ENCODE measurements around the gene CRADD. TPM values are rescaled to one million over a fixed set of nuclear protein-coding genes. Genes with fewer than 3 reads are reported as not detected.

CRADD gene
- total RNA-seq, 2 donors from 2014 or later, result 27.2 to 75.2 TPM

DNA sequence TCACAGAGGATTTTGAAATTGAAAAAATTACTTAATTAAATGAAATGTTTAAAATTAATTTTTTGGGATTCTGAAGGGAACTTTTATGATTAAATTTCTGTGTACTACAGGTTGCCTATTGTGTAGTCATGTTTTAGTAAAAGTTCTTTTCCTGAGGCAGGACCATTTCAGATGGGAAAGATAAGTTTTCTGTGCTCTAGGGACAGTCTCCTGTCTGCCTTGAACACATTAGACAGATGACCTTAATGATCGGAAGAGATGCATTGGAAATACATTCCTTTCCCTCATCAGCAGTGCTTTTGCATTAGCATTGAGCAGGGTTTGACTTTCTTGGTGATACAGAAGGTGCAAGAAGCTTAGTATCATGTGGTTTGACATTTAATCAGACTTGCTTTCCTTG is 28.1 kb downstream of the CRADD start:
- no peaks in the 10 kb centered on the region for H3K27me3 ChIP-seq
- peaks cover 0 to 9% (median 0%) of the 10 kb centered on the region in 3 donors for H3K9me3 ChIP-seq
- DNase-seq, result no peak
- TF ChIP-seq, protein P1, sequence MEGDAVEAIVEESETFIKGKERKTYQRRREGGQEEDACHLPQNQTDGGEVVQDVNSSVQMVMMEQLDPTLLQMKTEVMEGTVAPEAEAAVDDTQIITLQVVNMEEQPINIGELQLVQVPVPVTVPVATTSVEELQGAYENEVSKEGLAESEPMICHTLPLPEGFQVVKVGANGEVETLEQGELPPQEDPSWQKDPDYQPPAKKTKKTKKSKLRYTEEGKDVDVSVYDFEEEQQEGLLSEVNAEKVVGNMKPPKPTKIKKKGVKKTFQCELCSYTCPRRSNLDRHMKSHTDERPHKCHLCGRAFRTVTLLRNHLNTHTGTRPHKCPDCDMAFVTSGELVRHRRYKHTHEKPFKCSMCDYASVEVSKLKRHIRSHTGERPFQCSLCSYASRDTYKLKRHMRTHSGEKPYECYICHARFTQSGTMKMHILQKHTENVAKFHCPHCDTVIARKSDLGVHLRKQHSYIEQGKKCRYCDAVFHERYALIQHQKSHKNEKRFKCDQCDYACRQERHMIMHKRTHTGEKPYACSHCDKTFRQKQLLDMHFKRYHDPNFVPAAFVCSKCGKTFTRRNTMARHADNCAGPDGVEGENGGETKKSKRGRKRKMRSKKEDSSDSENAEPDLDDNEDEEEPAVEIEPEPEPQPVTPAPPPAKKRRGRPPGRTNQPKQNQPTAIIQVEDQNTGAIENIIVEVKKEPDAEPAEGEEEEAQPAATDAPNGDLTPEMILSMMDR (IDR thresholded peaks at IDR 0.05), result no peak
- no peak for TF ChIP-seq POLR2A (IDR thresholded peaks at IDR 0.05)
- 86 to 94% methylated on average over 1 of the region's 1 CpG for WGBS, 2 donors
- H3K36me3 ChIP-seq (replicated peaks in 1 of 2; ENCODE audit: insufficient read depth in 1 of 2, low read depth in 2 of 2), result no peaks in the 10 kb centered on the region
- intact Hi-C loops (cut with DNase I), result no loop called here
- peaks cover 9% of the 10 kb centered on the region for H3K4me1 ChIP-seq
- ATAC-seq, result no peak
- H3K27ac ChIP-seq, result no peak overlapping the region
- H3K4me3 ChIP-seq, result no peak overlapping the region

DNA sequence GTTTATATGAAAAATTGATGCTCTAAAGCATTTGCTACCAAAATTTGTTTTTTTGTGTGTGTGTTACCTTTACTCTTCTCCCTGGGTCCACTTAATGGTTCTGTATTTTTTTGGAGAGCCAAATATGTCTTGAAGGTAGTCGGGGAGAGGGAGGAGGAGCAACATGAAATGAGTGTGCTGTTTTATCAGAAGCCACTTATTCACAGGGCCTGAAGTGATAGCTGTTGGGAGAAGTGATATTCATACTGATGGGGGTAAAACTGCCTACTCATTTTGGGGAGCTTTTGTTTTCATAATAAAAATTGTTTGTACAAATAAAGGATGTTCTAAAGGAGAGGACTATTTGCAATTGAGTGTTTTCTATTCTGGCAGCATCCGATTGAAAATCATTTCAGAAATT is 29.2 kb downstream of the CRADD start:
- DNase-seq, result no peak
- ATAC-seq, result no peak
- 65 to 72% methylated on average over 2 of the region's 2 CpGs for WGBS, 2 donors
- no peak overlapping the region for H3K4me3 ChIP-seq
- TF ChIP-seq, protein P1 (IDR thresholded peaks at IDR 0.05), result no peak
- H3K4me1 ChIP-seq, result peaks cover 9% of the 10 kb centered on the region
- peaks cover 0 to 9% (median 0%) of the 10 kb centered on the region in 3 donors for H3K9me3 ChIP-seq
- H3K36me3 ChIP-seq (replicated peaks in 1 of 2; ENCODE audit: insufficient read depth in 1 of 2, low read depth in 2 of 2), result no peaks in the 10 kb centered on the region
- H3K27ac ChIP-seq, result no peak overlapping the region
- intact Hi-C loops (cut with DNase I), result no loop called here
- no peaks in the 10 kb centered on the region for H3K27me3 ChIP-seq

DNA sequence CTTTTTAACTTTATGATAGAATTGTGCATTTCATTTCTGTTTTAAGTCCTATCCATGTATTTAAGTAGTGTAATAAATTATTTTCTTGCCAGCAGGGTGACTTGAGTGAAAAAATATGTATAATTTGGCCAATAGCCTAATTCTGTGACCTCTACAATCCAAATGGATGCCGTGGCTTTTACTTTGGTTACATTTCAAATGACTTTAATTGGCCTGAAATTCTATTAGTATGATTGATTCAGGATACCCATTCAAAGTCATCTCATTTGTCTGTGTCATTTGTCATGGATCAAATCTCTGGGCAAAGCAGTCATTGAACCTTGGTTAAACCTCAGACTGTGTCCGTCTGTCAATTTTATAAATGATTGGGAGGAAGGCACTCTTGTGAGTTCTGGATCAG is 29.6 kb downstream of the CRADD start:
- no peaks in the 10 kb centered on the region for H3K27me3 ChIP-seq
- H3K36me3 ChIP-seq (replicated peaks in 1 of 2; ENCODE audit: insufficient read depth in 1 of 2, low read depth in 2 of 2), result no peaks in the 10 kb centered on the region
- DNase-seq (no peak), ATAC-seq (no peak)
- H3K4me1 ChIP-seq, result peaks cover 9% of the 10 kb centered on the region
- WGBS, 2 donors, result 61 to 64% methylated on average over 2 of the region's 2 CpGs
- no peak overlapping the region for H3K4me3 ChIP-seq
- H3K27ac ChIP-seq, result no peak overlapping the region
- TF ChIP-seq, protein P1 (IDR thresholded peaks at IDR 0.05), result no peak
- no peak for TF ChIP-seq POLR2A (IDR thresholded peaks at IDR 0.05)
- H3K9me3 ChIP-seq, result peaks cover 0 to 9% (median 0%) of the 10 kb centered on the region in 3 donors
- intact Hi-C loops (cut with DNase I), result no loop called here

DNA sequence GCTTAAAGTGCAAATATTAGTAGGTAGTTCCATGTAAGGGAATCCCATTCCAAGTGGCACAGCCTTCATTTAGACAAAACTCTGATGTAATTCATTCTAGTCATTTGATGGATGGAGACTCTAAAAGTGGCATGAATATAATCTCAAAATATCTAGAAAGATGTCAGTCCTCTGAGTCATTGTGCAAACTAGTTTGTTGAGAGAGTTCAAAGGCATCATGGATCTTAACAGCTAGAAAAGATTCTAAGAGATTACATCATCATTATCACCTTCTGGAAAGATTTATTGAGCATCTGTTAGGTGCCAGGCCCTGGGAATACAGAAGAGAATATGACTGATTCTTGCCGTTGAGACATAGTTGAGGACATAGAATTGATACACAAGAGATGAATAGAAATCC is 30.7 kb downstream of the CRADD start:
- Histone ChIP-seq H3K36me3 (replicated peaks in 1 of 2; ENCODE audit: insufficient read depth in 1 of 2, low read depth in 2 of 2) (no peaks in the 10 kb centered on the region), H3K4me3 (no peak overlapping the region), H3K27me3 (no peaks in the 10 kb centered on the region), H3K9me3 (peaks cover 0 to 9% (median 0%) of the 10 kb centered on the region in 3 donors), H3K27ac (no peak overlapping the region), H3K4me1 (peaks cover 4% of the 10 kb centered on the region)
- 72 to 76% methylated on average over 1 of the region's 1 CpG for WGBS, 2 donors
- intact Hi-C loops (cut with DNase I), result no loop called here
- DNase-seq (no peak), ATAC-seq (no peak)
- TF ChIP-seq, protein P1 (IDR thresholded peaks at IDR 0.05), result no peak
- TF ChIP-seq POLR2A (IDR thresholded peaks at IDR 0.05), result no peak

DNA sequence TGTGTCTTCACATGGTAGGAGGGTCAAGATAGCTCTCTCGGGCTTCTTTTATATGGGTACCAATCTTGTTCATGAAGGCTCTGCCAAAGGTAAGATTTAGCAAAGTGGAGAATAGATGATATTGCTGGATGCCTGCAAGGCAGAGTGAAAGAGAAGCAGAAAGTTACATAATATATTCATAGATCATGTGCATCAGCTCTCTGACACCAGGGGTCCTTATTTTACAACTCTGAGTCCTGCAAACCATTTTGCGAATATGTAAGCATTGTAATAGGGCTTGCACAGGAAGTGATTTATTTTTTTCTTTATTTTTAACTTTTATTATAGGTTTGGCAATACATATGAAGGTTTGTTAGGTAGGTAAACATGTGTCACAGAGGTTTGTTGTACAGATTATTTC is 31.8 kb downstream of the CRADD start:
- Histone ChIP-seq H3K9me3 (peaks cover 0 to 9% (median 0%) of the 10 kb centered on the region in 3 donors), H3K27ac (no peak overlapping the region), H3K4me1 (no peaks in the 10 kb centered on the region), H3K4me3 (no peak overlapping the region), H3K27me3 (no peaks in the 10 kb centered on the region), H3K36me3 (replicated peaks in 1 of 2; ENCODE audit: insufficient read depth in 1 of 2, low read depth in 2 of 2) (no peaks in the 10 kb centered on the region)
- TF ChIP-seq POLR2A (IDR thresholded peaks at IDR 0.05), result no peak
- TF ChIP-seq, protein P1 (IDR thresholded peaks at IDR 0.05), result no peak
- intact Hi-C loops (cut with DNase I), result no loop called here
- 93 to 100% methylated on average over 2 of the region's 2 CpGs for WGBS, 2 donors
- ATAC-seq, result no peak
- no peak for DNase-seq

Measured in body of pancreas (tissue), 4 donors.